GM15510 (cell line): Measurements from ENCODE around the gene WBP1.
A peak's percentile ranks its signal among the peaks of the same experiment; 100 is the strongest.

ENCODE experiments used
- POLR2A ChIP-seq: IDR thresholded peaks from 3 replicates; pipeline ENCODE4 v1.6.1; 2011; ENCODE audit warnings: borderline replicate concordance; ENCODE audit not compliant: insufficient read length; ENCODE audit errors: extremely low read depth

WBP1 gene

DNA sequence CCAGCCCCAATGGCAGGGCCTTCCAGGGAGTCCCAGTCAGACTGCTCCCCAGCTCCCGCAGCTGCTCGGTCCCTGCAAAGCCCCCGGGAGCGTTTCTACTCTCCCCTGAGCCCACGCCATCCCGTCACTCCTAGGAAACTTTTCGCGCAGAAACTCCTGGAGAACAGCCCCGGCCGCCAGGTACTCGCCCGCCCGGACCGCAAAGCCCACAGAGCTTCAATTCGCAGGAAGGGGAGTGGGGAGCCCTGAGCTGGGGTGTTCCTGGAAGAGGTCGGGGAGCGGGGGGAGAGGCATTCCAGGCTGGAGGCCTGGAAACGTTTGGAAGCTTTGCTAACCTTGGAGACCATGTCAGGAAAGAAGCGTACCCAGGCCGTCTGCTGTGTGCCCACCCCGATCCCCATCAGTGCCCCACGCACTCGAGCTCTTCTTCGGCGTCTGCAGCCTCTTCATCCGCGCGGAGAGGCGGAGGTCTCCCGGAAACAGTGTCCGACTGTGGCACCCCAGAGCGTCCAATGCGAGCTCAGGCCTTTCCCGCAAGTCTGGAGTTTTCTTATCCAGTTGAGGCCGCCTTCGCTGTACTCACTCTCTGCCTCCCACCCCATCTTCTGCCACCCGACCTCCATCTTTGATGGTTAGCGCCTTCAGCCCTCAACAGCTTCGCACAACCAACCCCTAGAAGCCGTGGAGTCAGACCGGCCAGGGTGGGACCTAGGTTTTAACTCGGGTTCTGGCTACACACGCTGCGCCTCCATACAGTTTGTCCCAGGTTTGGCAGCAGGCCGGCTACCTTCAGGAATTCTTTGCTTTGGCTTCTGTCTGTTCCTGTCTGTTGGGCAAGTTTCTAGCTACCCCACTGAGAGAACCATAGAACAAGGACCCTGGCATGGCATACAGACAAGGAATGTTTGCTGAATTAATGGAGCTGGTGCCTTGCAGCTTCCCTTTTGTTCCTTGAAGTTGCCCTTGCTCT lies 45.6 kb downstream of the WBP1 start:
- TF ChIP-seq POLR2A = no peak

DNA sequence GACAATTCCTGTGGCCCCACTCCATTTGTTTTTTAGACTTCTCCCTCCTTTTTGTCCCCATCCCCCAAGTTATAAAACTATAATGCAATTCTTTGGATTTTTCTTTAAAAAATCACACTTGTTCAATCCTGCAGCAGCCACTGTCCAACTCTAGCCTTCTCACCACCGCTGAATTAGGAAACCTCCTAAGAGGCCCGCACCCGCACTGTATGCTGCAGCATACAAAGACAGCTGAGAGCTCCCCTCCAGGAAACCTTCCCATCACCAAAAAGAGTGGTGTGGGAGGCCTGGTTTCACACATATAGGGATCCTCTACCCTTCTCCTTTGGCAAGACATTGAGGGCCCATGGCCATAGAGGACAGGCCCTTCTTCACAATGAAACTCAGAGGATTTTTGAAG lies 46.4 kb downstream of the WBP1 start:
- TF ChIP-seq POLR2A = no peak

DNA sequence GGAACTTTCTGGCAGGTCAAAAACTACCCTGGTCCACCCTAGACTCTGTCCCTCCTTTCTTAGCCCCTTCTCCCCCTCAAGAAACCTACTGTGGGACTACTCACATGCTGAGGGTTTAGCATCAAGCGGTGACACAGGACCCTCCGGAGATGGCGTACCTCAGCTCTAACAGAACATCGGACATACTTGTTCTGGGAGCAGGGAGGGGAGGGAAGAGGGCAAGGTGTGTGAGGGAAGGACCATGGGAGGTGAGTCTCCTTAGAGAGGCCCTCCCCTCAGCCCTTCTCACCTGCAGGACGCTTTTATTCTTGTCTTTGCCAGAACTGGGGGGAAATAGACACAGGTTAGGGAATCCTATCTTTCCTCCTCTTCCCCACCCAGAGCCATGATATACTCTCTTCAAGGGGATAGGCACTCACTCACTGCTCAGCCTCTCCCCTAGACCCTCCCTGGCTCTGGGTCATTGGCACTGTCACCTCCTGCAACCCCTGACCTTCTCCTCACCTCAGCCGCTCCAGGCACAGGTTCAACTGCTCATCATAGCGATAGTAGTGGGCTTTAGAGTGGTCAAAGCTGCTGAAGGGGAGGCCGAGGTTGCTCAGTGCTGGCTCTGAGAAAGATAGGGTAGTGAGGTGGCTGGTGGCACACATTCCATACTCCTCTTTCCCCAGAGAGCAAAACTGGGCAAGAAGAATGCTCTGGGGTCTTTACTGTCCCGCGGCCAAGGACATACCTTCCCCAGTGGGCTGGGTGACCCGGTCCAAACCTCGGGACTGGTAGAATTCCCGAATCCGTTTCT lies 47.4 kb downstream of the WBP1 start:
- no peak for TF ChIP-seq POLR2A

DNA sequence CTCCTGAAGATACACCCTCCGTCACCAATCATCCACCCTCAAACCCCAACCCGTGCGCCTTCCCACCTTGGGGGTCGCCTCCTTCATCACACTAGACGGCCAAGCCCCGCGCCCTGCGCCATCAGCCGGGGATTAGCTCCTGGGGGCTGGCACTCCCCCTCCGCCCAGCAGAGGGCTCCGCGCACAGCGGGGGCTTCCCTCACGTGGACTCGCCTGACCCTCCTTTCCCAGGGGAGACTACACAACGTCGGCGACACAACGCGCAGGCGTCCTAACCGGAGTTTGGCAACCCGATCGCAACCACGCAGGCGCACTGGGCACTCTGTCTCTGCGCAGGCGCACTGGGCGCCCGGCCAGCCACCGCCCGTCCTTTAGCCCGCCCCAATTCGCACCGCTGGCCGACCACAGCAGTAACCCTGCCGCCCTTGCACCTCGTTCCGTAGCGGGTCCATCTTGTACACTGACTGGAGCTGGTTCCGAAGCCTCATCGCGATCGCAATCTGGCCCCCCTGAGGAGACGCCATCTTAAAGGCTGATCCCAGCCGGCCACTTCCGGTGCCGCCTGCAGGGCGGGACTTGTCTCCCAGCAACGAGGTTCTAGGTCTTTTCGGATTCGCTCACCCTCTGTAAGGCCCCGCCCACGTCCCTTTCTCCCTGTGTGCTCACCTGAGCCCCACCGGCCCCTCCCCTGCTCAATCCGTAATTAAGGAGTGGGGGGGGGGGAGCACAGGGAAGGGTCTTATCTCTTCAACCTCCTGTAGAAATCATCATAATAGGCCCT lies 49.1 kb downstream of the WBP1 start, which contains the start of gene PCGF1:
Gene PCGF1, minus strand, starts transcription at position 551 of the 781 bp plus-strand sequence. Its CDS starts 27 bp downstream, at position 524.
- peak; percentile 78 for TF ChIP-seq POLR2A

DNA sequence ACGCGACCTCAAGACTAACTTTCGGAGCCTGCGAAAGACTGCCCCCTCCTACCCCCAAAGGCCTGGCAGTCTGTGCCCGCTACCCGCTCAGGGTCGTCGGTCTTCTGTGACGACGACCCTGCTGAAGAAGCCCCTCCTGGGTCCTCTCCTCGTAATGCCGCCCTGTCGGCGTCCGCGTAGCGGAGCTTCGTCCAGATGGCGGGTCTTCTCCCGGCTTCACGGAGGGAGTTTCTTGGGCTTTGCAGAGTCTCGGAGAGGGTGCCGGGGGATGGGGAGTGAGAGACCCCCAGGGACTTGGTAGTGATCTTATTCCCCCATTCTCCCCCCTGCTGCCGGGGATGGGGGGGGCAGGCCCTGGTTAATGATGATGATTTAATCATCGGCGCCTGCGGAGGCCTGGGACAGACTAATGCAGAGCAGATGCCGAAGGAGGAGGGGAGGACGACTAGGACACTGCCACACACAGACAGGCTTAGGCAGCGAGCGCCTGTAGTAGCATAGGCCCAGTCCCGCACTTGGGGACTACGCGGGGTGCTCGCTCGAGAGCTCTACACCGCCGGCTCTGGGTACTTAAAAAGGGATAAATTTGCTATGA lies 49.8 kb downstream of the WBP1 start:
- TF ChIP-seq POLR2A = no peak

DNA sequence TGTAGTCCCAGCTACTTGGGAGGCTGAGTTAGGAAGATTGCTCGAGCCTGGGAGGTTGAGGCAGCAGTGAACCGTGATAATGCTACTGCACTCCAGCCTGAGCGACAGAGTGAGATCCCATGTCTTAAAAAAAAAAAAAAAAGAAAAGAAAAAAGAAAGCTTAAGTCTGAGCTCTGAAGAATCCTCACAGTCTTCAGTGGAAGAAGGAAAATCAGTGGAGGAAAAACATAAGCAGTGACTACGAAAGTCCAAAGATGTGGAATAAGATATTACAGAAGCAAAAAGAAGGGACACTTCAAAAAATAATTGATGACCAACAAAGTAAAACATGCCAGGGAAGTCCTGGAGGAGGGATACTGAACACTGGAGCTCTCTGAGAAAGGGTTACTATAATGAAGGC lies 52.0 kb downstream of the WBP1 start:
- TF ChIP-seq POLR2A = no peak
